Measurements from ENCODE around the gene BRWD1.

The BRWD1 gene

GRCh38 chr21:39325458-39325857, 12.0 kb upstream of the BRWD1 start:
- TF ChIP-seq, protein P1, sequence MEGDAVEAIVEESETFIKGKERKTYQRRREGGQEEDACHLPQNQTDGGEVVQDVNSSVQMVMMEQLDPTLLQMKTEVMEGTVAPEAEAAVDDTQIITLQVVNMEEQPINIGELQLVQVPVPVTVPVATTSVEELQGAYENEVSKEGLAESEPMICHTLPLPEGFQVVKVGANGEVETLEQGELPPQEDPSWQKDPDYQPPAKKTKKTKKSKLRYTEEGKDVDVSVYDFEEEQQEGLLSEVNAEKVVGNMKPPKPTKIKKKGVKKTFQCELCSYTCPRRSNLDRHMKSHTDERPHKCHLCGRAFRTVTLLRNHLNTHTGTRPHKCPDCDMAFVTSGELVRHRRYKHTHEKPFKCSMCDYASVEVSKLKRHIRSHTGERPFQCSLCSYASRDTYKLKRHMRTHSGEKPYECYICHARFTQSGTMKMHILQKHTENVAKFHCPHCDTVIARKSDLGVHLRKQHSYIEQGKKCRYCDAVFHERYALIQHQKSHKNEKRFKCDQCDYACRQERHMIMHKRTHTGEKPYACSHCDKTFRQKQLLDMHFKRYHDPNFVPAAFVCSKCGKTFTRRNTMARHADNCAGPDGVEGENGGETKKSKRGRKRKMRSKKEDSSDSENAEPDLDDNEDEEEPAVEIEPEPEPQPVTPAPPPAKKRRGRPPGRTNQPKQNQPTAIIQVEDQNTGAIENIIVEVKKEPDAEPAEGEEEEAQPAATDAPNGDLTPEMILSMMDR (IDR thresholded peaks at IDR 0.05): no peak
- H3K9me3 Mint-ChIP-seq: no peaks in the 10 kb centered on the region

GRCh38 chr21:39321424-39321823, 8.0 kb upstream of the BRWD1 start:
- Mint-ChIP-seq H3K27ac (no peak overlapping the region), H3K4me1 (peaks cover 23% of the 10 kb centered on the region), H3K4me3 (no peak overlapping the region), H3K9me3 (no peaks in the 10 kb centered on the region), H3K27me3 (ENCODE audit: low read depth, poor library complexity) (peaks cover 2% of the 10 kb centered on the region), H3K36me3 (ENCODE audit: low read depth) (peaks cover 17% of the 10 kb centered on the region)
- DNase-seq: no peak
- TF ChIP-seq, protein P1 (IDR thresholded peaks at IDR 0.05): no peak

More at GRCh38 chr21:39325458-39325857, 12.0 kb upstream of the BRWD1 start:
- Mint-ChIP-seq H3K4me3 (no peak overlapping the region), H3K36me3 (ENCODE audit: low read depth) (peaks cover under 1% of the 10 kb centered on the region), H3K4me1 (peaks cover 11% of the 10 kb centered on the region), H3K27me3 (ENCODE audit: low read depth, poor library complexity) (peaks cover 3% of the 10 kb centered on the region), H3K27ac (no peak overlapping the region)
- DNase-seq: no peak

- H3K27me3 Mint-ChIP-seq (ENCODE audit: low read depth, poor library complexity): no peaks in the 10 kb centered on the region
- peaks cover 23% of the 10 kb centered on the region for H3K4me1 Mint-ChIP-seq
- H3K27ac Mint-ChIP-seq: peak overlapping the region; percentile 29
- no peak for DNase-seq
- peaks cover 17% of the 10 kb centered on the region for H3K36me3 Mint-ChIP-seq (ENCODE audit: low read depth)
- TF ChIP-seq, protein P1 (IDR thresholded peaks at IDR 0.05): no peak
- no peak overlapping the region for H3K4me3 Mint-ChIP-seq
- no peaks in the 10 kb centered on the region for H3K9me3 Mint-ChIP-seq
These were observed 6.4 kb upstream of the BRWD1 start for GRCh38 chr21:39319814-39320332.

DNA sequence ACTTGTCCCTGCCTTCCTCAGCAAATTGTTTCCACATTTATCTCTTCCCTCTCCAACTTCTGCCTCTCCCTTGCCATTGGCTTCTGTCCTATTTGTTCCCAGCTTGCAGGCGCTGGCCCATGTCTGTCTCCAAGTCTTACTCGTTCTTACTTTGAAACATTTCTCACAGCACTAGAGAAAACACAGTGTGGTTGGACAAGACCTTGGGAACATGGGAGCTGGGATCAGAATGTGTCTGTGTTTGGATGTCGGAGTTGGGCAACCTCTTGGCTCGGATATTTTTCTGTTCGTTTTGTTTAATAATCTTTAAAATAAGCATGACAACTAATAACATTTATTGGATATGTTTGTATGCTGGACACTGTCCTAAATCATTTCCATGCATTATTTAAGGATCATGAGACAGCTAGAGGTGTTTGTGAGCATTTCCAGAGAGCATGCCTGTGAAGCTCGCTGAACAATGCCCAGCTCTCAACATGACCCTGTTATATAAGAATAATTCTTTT, 5.9 kb upstream of the BRWD1 start:
- H3K27ac Mint-ChIP-seq: peak overlapping the region; percentile 71
- TF ChIP-seq, protein P1 (IDR thresholded peaks at IDR 0.05): no peak
- DNase-seq: no peak
- H3K4me1 Mint-ChIP-seq: peaks cover 27% of the 10 kb centered on the region
- peaks cover 17% of the 10 kb centered on the region for H3K36me3 Mint-ChIP-seq (ENCODE audit: low read depth)
- no peaks in the 10 kb centered on the region for H3K9me3 Mint-ChIP-seq
- no peak overlapping the region for H3K4me3 Mint-ChIP-seq
- H3K27me3 Mint-ChIP-seq (ENCODE audit: low read depth, poor library complexity): peaks cover 3% of the 10 kb centered on the region

GRCh38 chr21:39318091-39318959, 4.9 kb upstream of the BRWD1 start:
- peaks cover 17% of the 10 kb centered on the region for H3K36me3 Mint-ChIP-seq (ENCODE audit: low read depth)
- H3K9me3 Mint-ChIP-seq: no peaks in the 10 kb centered on the region
- no peak overlapping the region for H3K27ac Mint-ChIP-seq
- DNase-seq: no peak
- TF ChIP-seq, protein P1 (IDR thresholded peaks at IDR 0.05): no peak
- H3K4me1 Mint-ChIP-seq: peaks cover 30% of the 10 kb centered on the region
- H3K27me3 Mint-ChIP-seq (ENCODE audit: low read depth, poor library complexity): peaks cover 6% of the 10 kb centered on the region
- H3K4me3 Mint-ChIP-seq: no peak overlapping the region

Data from nephron progenitor cell (in vitro differentiated cells).